Measurements from ENCODE around the gene COX19. TPM values are rescaled to one million over a fixed set of nuclear protein-coding genes. Genes with fewer than 3 reads are reported as not detected.

Gene COX19
- total RNA-seq, 1 experiment from 2014 or later, result 18.8 TPM

GRCh38 chr7:958221-959200, 16.8 kb downstream of the COX19 start:
- no peak for DNase-seq (ENCODE audit: low spot score)
- no TSS peak for BruUV-seq (replicated peaks)
- Histone ChIP-seq H3K4me3 (ENCODE audit: low read depth, low read length, poor library complexity, severe bottlenecking) (no peak overlapping the region), H3K9me3 (ENCODE audit: low read depth, low read length, poor library complexity, severe bottlenecking) (no peaks in the 10 kb centered on the region), H3K27me3 (replicated peaks; ENCODE audit: insufficient read depth, low read depth, low read length, poor library complexity) (no peaks in the 10 kb centered on the region), H3K27ac (ENCODE audit: low read depth, low read length, poor library complexity, severe bottlenecking) (peak overlapping the region; percentile 55), H3K36me3 (ENCODE audit: insufficient read depth, low read length, poor library complexity, severe bottlenecking) (no peaks in the 10 kb centered on the region), H3K4me1 (ENCODE audit: insufficient read depth, low read length, poor library complexity, severe bottlenecking) (peaks cover 20% of the 10 kb centered on the region)
- TF ChIP-seq EZH2 (IDR thresholded peaks at IDR 0.05; ENCODE audit: borderline replicate concordance, low read depth, low read length, poor library complexity, severe bottlenecking) (no peak), CTCF (conservative IDR thresholded peaks at IDR 0.05; ENCODE audit: low read depth, low read length) (no peak)
- CTCF ChIA-PET, result interaction anchor here (0.7 kb wide), 1 partner anchor 108 kb away, joined by 3 read pairs; no protein-coding TSS in a partner anchor
- POLR2A ChIA-PET (ENCODE audit: low non-redundant PET), result no interaction called here
- intact Hi-C loops (cut with micrococcal nuclease; ENCODE audit: unreplicated experiment), result loop anchor here (10.0 kb wide), 1 partner anchor 174 kb away; no protein-coding TSS in a partner anchor

GRCh38 chr7:957418-958220, 17.7 kb downstream of the COX19 start:
- Histone ChIP-seq H3K9me3 (ENCODE audit: low read depth, low read length, poor library complexity, severe bottlenecking) (no peaks in the 10 kb centered on the region), H3K4me1 (ENCODE audit: insufficient read depth, low read length, poor library complexity, severe bottlenecking) (peaks cover 24% of the 10 kb centered on the region), H3K4me3 (ENCODE audit: low read depth, low read length, poor library complexity, severe bottlenecking) (no peak overlapping the region), H3K36me3 (ENCODE audit: insufficient read depth, low read length, poor library complexity, severe bottlenecking) (no peaks in the 10 kb centered on the region), H3K27me3 (replicated peaks; ENCODE audit: insufficient read depth, low read depth, low read length, poor library complexity) (no peaks in the 10 kb centered on the region), H3K27ac (ENCODE audit: low read depth, low read length, poor library complexity, severe bottlenecking) (no peak overlapping the region)
- CTCF ChIA-PET, result no interaction called here
- POLR2A ChIA-PET (ENCODE audit: low non-redundant PET), result no interaction called here
- BruUV-seq (replicated peaks), result no TSS peak
- no peak for TF ChIP-seq EZH2 (IDR thresholded peaks at IDR 0.05; ENCODE audit: borderline replicate concordance, low read depth, low read length, poor library complexity, severe bottlenecking)
- TF ChIP-seq CTCF (conservative IDR thresholded peaks at IDR 0.05; ENCODE audit: low read depth, low read length), result no peak
- intact Hi-C loops (cut with micrococcal nuclease; ENCODE audit: unreplicated experiment), result loop anchor here (10.0 kb wide), 1 partner anchor 173 kb away; no protein-coding TSS in a partner anchor
- no peak for DNase-seq (ENCODE audit: low spot score)

DNA sequence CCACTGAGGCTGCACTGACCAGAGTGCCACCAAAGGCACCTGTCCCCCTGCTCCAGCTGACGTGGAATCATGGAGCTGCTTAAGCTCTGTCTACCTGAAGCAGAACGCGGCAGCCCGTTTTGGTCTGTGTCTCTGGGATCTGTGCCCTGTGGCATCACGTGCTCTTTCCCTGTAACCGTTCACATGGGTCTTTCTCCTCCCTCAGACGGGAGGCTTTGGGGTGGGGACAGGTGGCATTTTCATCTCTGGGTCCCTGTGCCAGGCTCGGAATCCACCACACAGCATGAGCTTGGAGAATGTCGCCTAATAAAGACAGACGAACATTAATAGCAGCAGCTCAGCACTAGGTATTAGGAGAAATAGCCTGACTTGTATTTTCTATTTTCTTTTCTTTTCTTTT, 19.3 kb downstream of the COX19 start:
- DNase-seq (ENCODE audit: low spot score), result no peak
- Histone ChIP-seq H3K4me1 (ENCODE audit: insufficient read depth, low read length, poor library complexity, severe bottlenecking) (peaks cover 24% of the 10 kb centered on the region), H3K36me3 (ENCODE audit: insufficient read depth, low read length, poor library complexity, severe bottlenecking) (no peaks in the 10 kb centered on the region), H3K4me3 (ENCODE audit: low read depth, low read length, poor library complexity, severe bottlenecking) (no peak overlapping the region), H3K27me3 (replicated peaks; ENCODE audit: insufficient read depth, low read depth, low read length, poor library complexity) (no peaks in the 10 kb centered on the region), H3K27ac (ENCODE audit: low read depth, low read length, poor library complexity, severe bottlenecking) (no peak overlapping the region), H3K9me3 (ENCODE audit: low read depth, low read length, poor library complexity, severe bottlenecking) (no peaks in the 10 kb centered on the region)
- POLR2A ChIA-PET (ENCODE audit: low non-redundant PET), result no interaction called here
- TF ChIP-seq EZH2 (IDR thresholded peaks at IDR 0.05; ENCODE audit: borderline replicate concordance, low read depth, low read length, poor library complexity, severe bottlenecking) (no peak), CTCF (conservative IDR thresholded peaks at IDR 0.05; ENCODE audit: low read depth, low read length) (no peak)
- BruUV-seq (replicated peaks), result no TSS peak
- intact Hi-C loops (cut with micrococcal nuclease; ENCODE audit: unreplicated experiment), result loop anchor here (10.0 kb wide), 1 partner anchor 171 kb away; no protein-coding TSS in a partner anchor
- CTCF ChIA-PET, result no interaction called here

Measured in A673 (cell line).